HUES48 (cell line): Measurements from ENCODE around the gene LIPC.

Experiments used
- H3K27ac ChIP-seq: one replicate; pipeline ENCODE4 v1.7.0; 2013; ENCODE audit warnings: low read depth, low read length, inconsistent platforms
- H3K27me3 ChIP-seq: 2 replicates; pipeline ENCODE4 v1.6.1; 2013; ENCODE audit warnings: mild to moderate bottlenecking, low read length; ENCODE audit not compliant: control insufficient read depth, insufficient read depth
- H3K36me3 ChIP-seq: 2 replicates; pipeline ENCODE4 v1.6.1; 2013; ENCODE audit warnings: low read length; ENCODE audit not compliant: control insufficient read depth, insufficient read depth
- H3K4me1 ChIP-seq: 2 replicates; pipeline ENCODE4 v1.6.1; 2013; ENCODE audit warnings: mild to moderate bottlenecking, low read length; ENCODE audit not compliant: control insufficient read depth, insufficient read depth
- H3K4me3 ChIP-seq: 2 replicates; pipeline ENCODE4 v1.5.1; 2013; ENCODE audit warnings: mild to moderate bottlenecking, low read depth, low read length
- H3K9ac ChIP-seq: 2 replicates; pipeline ENCODE4 v1.6.1; 2013; ENCODE audit warnings: mild to moderate bottlenecking, low read depth, low read length, moderate library complexity
- H3K9me3 ChIP-seq: 2 replicates; pipeline ENCODE4 v1.6.1; 2013; ENCODE audit warnings: low read length; ENCODE audit not compliant: control insufficient read depth, insufficient read depth

The LIPC gene

DNA sequence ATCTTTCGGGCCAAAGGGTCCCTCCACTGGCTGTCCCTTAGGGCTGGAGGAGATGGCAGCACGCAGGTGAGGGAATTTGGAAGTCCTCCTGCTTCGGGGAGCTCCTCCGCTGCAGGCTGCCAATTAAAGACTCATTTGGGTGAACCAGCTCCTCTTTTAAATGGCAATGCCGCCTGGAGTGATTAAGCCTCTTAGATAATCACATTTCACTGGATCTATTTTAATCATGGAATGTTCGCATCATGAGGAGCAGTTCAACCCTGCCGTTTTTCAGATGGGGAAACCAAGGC is 117.9 kb downstream of the LIPC start:
- Histone ChIP-seq H3K27me3 (peaks cover 5% of the 10 kb centered on the region), H3K27ac (no peak overlapping the region), H3K9ac (no peak overlapping the region), H3K36me3 (no peaks in the 10 kb centered on the region), H3K9me3 (no peaks in the 10 kb centered on the region), H3K4me3 (no peak overlapping the region), H3K4me1 (peaks cover 7% of the 10 kb centered on the region)

DNA sequence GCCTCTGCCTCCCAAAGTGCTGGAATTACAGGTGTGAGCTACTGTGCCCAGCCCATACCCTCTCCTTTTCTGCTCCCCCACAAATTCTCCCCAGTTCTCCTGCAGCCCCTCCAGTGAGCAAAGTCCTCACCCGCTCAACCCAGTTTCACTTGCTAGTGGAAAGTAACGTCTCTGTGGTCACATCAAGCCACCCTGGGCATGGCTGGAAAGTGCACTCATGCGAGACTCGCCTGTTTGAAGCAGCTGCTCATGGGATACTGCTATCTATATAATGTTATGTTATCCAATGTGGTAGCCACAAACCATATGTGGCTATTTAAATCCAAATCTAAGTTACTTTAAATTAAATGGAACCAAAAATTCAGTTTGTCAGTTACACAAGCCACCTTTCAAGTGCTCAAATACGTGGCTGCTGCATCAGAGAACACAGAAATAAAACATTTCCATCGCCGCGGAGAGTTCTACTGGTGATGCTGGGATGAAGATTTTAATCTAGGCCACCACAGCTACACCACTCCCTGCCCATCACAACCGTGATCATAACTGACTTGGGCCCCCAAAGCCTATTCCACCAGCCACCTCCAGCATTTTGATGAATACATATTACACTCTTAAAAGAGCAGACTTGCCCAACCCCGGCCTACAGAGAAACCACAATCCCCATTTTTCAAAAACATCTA is 119.4 kb downstream of the LIPC start:
- peaks cover 7% of the 10 kb centered on the region for H3K4me1 ChIP-seq
- H3K36me3 ChIP-seq, result no peaks in the 10 kb centered on the region
- H3K4me3 ChIP-seq, result no peak overlapping the region
- no peak overlapping the region for H3K27ac ChIP-seq
- H3K9ac ChIP-seq, result no peak overlapping the region
- H3K27me3 ChIP-seq, result peaks cover 5% of the 10 kb centered on the region
- H3K9me3 ChIP-seq, result no peaks in the 10 kb centered on the region

DNA sequence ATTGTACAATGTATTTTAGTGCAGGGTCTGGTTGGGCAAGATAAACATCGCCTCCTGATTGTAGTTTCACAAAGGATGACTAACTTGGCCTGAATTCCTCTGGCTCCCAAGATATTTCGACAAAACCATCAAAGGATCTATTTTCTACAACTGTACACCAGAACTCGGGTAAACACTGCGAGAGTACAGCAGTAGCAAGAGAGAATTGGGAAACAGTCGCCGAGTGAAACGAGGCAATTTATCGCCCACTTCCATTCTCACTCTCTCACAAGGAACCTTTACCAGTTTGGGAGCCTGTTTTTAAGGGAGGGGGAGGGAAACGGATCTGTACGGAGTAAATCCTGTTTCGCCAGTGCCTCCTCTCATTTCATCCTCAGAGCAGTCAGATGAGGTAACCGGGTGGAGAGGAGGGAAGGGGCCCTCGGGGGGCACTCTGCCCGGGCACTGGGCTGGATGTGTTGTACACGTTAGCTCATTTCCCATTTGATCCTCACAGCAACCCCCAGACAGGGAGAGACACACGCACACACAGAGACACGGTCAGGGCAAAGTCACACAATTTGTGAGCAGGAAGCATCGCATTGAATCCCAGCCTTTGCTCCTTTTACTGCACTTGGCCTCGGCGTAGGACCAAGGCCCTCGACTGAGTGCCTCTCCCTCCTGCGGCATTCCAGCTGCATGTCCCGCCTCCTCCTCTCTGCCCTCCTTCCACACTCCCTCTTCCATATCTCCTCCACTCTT is 120.1 kb downstream of the LIPC start:
- H3K9me3 ChIP-seq, result no peaks in the 10 kb centered on the region
- peak overlapping the region; percentile 26; the same call in 1 of the 2 replicates for H3K9ac ChIP-seq
- no peak overlapping the region for H3K4me3 ChIP-seq
- peaks cover 5% of the 10 kb centered on the region for H3K27me3 ChIP-seq
- no peak overlapping the region for H3K27ac ChIP-seq
- no peaks in the 10 kb centered on the region for H3K36me3 ChIP-seq
- H3K4me1 ChIP-seq, result peaks cover 7% of the 10 kb centered on the region

DNA sequence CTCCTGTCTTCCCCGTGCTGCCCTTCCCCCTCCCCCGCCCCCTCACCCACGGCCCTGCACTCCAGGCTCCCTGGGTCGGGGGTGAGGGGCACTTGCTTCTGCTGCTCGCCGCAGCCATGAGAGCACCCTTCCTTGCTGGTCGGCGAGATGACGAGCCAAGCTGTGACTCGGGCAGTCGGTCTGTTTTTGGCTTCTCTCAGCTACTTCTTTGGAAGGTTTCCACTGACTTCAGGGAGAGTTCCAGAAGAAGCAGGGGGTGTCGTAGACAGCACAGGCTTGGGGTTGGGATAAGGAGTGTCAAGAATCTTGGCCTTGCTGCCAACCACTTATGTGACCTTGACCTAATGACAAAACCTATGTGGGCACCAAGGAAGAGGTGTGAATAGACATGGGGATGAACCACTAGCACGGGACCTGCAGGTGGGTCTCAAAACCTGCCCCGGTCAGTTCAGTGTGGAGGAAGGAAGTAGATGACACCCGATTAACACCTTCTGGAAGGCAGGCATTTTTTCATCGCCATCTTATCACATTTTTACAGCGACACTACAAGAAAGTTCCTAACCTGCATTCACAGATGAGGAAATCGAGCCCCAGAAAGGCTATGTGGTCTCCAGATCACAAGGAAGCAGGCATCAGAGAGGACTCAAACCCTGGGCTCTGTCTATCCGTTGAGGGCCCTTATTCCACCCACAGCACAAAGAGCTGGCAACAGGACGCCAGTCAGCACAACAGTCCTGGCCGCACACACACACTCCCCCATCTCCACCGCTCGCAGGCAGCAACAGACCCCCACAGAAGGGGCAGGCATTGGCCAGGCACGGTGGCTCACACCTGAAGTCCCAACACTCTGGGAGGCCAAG is 120.9 kb downstream of the LIPC start:
- peaks cover 5% of the 10 kb centered on the region for H3K27me3 ChIP-seq
- H3K36me3 ChIP-seq, result no peaks in the 10 kb centered on the region
- peaks cover 7% of the 10 kb centered on the region for H3K4me1 ChIP-seq
- H3K9me3 ChIP-seq, result no peaks in the 10 kb centered on the region
- H3K27ac ChIP-seq, result no peak overlapping the region
- no peak overlapping the region for H3K4me3 ChIP-seq
- H3K9ac ChIP-seq, result no peak overlapping the region

DNA sequence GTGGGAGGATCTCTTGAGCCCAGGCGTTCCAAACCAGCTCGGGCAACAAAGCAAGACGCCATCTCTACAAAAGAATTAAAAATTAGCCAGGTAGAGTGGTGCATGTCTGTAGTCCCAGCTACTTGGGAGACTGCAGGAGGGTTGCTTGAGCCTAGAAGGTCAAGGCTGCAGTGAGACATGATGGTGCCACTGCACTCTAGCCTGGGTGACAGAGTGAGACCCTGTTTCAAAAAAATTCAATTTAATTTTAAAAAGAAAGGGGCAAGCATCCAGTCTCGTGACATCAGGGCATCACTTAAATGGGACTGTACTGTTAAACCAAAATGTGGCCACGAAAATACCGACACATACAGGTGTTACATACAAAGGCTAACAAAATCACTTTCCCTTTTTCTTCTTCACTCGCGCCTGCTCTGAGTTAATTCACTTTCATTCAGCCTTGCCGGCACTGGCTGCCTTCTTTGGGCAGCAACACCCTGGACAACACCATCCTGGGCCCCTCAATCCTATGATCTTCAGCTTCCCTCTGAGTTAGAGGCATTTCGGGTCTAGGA is 121.7 kb downstream of the LIPC start:
- Histone ChIP-seq H3K4me1 (peaks cover 7% of the 10 kb centered on the region), H3K9ac (no peak overlapping the region), H3K36me3 (no peaks in the 10 kb centered on the region), H3K9me3 (no peaks in the 10 kb centered on the region), H3K4me3 (no peak overlapping the region), H3K27me3 (peaks cover 5% of the 10 kb centered on the region), H3K27ac (no peak overlapping the region)

DNA sequence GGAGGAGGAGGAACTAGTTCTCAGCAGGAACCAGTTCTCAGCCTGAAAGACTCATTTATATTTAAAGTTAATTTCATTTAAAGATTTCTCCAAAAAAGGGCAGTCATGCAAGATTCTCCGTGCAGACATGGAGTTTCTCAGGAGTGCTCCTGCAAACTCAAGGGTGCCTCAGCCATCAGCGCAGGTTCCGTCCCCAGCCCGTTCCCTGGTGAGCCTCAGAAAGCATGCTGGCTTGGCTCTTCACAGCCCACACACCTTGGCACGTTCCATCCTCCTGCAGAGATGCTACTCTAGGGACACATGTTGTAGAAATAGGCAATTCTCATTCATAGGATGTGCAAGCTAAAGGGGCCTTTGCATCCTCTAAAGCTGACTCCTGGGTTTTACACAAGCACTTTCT is 123.0 kb downstream of the LIPC start:
- Histone ChIP-seq H3K36me3 (no peaks in the 10 kb centered on the region), H3K9me3 (peaks cover 9% of the 10 kb centered on the region; the same call in 1 of the 2 replicates), H3K27me3 (peaks cover 5% of the 10 kb centered on the region), H3K27ac (no peak overlapping the region), H3K4me3 (no peak overlapping the region), H3K4me1 (peaks cover 7% of the 10 kb centered on the region), H3K9ac (no peak overlapping the region)

DNA sequence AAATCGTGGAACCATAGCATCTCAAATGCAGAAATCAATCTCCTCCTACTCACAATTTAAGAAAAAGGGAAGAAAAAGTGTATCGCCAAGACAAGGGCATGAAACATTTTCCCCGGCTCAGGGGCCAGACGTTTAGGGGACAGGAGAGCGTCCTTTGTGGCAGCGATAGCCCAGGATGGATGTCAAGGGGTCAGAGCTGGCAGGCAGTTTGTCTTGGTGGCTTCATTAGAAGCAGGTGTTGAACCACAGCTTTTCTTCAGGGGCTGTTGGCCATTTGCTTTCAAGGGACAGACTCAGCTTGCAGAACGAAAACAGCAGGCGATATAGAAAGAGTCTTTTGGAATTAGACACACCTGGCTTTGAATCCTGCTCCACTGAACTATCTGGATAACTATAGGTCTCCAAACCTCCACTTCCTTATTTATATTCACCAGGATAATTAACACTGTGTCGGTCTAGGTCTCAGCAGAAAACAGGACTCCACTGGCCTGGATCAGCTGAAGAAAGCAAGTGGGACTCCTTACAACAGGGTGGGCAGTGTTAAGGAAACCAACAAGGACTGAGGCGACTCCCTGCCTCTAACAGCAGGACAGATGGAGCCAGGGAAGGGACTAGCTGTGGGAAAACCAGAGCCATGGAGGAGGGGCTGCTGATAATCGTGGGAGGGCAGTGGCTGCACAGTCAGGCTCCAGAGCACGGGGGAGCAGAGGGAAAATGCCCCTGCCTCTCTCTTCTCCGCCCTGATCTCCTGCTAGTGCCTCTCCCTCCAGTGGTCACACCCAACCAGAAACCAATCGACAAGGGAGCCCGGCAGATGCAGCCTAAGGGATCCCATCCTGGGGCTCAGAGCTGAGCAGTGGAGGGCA is 123.6 kb downstream of the LIPC start:
- Histone ChIP-seq H3K36me3 (no peaks in the 10 kb centered on the region), H3K27ac (no peak overlapping the region), H3K27me3 (peaks cover 5% of the 10 kb centered on the region), H3K9ac (no peak overlapping the region), H3K4me1 (peaks cover 7% of the 10 kb centered on the region), H3K9me3 (peaks cover 9% of the 10 kb centered on the region; the same call in 1 of the 2 replicates), H3K4me3 (no peak overlapping the region)

DNA sequence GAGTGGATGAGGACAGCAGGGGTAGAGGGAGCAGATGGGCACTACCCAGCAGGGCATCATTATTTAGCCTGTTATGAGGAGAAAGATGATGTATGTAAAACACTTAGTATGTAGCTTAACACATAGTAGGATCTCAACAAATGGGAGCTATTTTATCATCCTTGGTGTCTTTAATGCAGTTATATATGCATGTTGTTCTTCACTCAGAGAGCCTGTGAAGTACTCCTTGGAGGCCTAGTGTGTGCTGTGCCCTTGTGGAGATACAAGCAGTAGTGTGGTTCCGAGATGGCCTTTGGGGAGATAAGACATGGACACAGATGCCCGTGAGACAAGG is 124.2 kb downstream of the LIPC start:
- peaks cover 5% of the 10 kb centered on the region for H3K27me3 ChIP-seq
- H3K27ac ChIP-seq, result no peak overlapping the region
- H3K4me1 ChIP-seq, result peaks cover 10% of the 10 kb centered on the region
- H3K36me3 ChIP-seq, result no peaks in the 10 kb centered on the region
- peaks cover 9% of the 10 kb centered on the region; the same call in 1 of the 2 replicates for H3K9me3 ChIP-seq
- H3K9ac ChIP-seq, result no peak overlapping the region
- H3K4me3 ChIP-seq, result no peak overlapping the region

DNA sequence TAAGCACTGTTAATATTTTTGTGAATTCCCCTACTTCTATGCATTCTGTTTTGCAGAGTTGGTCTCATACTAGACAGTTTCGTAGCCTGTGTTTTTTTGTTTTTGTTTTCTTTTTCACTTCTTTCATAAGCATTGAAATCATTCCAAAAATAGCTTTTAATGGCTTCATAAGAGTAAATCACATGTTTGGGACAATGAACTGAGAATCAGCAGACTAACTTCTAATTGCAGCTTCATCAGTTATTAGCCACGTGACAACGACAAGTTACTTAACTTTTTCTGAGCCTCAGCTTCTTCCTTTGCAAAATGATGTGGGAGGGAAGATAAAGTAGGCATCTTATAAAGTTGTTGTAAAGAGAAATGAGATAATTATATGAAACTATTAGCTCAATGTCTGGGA is 124.8 kb downstream of the LIPC start:
- Histone ChIP-seq H3K27ac (no peak overlapping the region), H3K4me1 (peaks cover 13% of the 10 kb centered on the region), H3K4me3 (no peak overlapping the region)

DNA sequence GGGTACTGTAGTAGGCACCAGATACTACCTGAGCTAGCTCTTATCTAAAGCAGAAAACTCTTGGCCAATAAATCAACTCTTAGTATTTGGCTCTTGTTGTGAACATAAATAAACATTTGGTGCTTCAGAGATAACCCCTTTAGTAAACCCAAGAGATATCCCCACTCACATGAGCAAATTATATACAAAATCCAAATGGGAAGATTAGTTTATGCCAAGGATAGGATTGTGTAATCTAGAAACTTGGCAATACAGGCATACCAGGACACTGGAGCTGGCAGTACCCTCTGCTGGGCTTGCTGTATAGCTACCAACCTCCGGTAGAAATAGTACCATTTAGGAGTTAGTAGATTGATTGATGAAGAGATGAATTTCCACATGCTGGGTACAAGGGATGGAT is 127.0 kb downstream of the LIPC start:
- H3K36me3 ChIP-seq, result no peaks in the 10 kb centered on the region
- no peak overlapping the region for H3K9ac ChIP-seq
- peaks cover 6% of the 10 kb centered on the region; the same call in 1 of the 2 replicates for H3K4me1 ChIP-seq
- H3K4me3 ChIP-seq, result no peak overlapping the region
- H3K27ac ChIP-seq, result no peak overlapping the region
- peaks cover 9% of the 10 kb centered on the region; the same call in 1 of the 2 replicates for H3K9me3 ChIP-seq
- no peaks in the 10 kb centered on the region for H3K27me3 ChIP-seq

More for the DNA sequence above, 124.8 kb downstream of the LIPC start:
- Histone ChIP-seq H3K36me3 (no peaks in the 10 kb centered on the region), H3K9me3 (peaks cover 9% of the 10 kb centered on the region; the same call in 1 of the 2 replicates), H3K27me3 (peaks cover 5% of the 10 kb centered on the region), H3K9ac (no peak overlapping the region)
